Activated T-helper 2 cell treated with anti-CD3 and anti-CD28 coated beads, Interferon-gamma antibody, Interleukin-2, Interleukin-4, amounts not matched to agents 10 μg/mL and 5 μg/mL and 100 μg/mL, durations not matched to agents 14 hours and 24 hours and 36 hours (primary cell): Measurements from ENCODE around the gene CD151. TPM values are rescaled to one million over a fixed set of nuclear protein-coding genes. Genes with fewer than 3 reads are reported as not detected.

Experiments used
- DNase-seq: peaks from one replicate; pipeline ENCODE4 v3.0.0; 2021; ENCODE audit warnings: low spot score
- H3K27ac Mint-ChIP-seq: one replicate; pipeline ENCODE4 v1.8.0; 2021; ENCODE audit warnings: mixed read lengths
- H3K27me3 Mint-ChIP-seq: one replicate; pipeline ENCODE4 v1.8.0; 2021; ENCODE audit warnings: low read depth, mixed read lengths
- H3K36me3 Mint-ChIP-seq: one replicate; pipeline ENCODE4 v1.8.0; 2021; ENCODE audit warnings: low read depth, mixed read lengths
- H3K4me1 Mint-ChIP-seq: one replicate; pipeline ENCODE4 v1.8.0; 2021; ENCODE audit warnings: low read depth, mixed read lengths
- H3K4me3 Mint-ChIP-seq: one replicate; pipeline ENCODE4 v1.8.0; 2021; ENCODE audit warnings: low read depth, mild to moderate bottlenecking, moderate library complexity, mixed read lengths
- H3K9me3 Mint-ChIP-seq: one replicate; pipeline ENCODE4 v1.8.0; 2021; ENCODE audit warnings: mixed read lengths
- intact Hi-C: fragments of 100-400 bp; cut with micrococcal nuclease; formaldehyde crosslinking; loops from one replicate; pipeline ENCODE4 v1.15.1; 2023
- total RNA-seq: library from RNA; stranded (reverse); gene quantifications from 2 replicates; pipeline ENCODE4 v1.2.3, GENCODE V29; 2022

The CD151 gene
- total RNA-seq, 1 donor from 2014 or later: 95.7 TPM

DNA sequence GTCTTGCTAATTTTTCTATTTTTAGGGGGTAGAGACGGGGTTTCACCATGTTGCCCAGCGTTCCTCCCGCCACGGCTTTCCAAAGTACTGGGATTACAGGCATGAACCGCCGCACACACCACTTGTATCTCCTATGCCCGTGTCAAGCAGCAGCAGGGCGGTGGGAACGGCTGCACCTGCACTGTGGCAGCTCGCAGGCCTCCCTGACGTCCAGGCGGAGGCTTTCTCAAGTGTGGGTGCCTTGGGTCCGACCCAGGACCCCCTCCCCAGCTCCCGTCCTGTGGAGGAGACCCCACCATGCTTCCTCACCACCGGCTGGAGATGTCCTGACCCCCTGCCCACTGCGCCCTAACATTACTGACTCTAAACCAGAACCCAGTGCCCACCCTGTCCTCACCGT is 35.6 kb downstream of the CD151 start:
- no peaks in the 10 kb centered on the region for H3K4me1 Mint-ChIP-seq
- no peaks in the 10 kb centered on the region for H3K27me3 Mint-ChIP-seq
- no peaks in the 10 kb centered on the region for H3K9me3 Mint-ChIP-seq
- H3K4me3 Mint-ChIP-seq: no peak overlapping the region
- H3K36me3 Mint-ChIP-seq: no peaks in the 10 kb centered on the region
- intact Hi-C loops: no loop called here
- DNase-seq: no peak
- no peak overlapping the region for H3K27ac Mint-ChIP-seq

DNA sequence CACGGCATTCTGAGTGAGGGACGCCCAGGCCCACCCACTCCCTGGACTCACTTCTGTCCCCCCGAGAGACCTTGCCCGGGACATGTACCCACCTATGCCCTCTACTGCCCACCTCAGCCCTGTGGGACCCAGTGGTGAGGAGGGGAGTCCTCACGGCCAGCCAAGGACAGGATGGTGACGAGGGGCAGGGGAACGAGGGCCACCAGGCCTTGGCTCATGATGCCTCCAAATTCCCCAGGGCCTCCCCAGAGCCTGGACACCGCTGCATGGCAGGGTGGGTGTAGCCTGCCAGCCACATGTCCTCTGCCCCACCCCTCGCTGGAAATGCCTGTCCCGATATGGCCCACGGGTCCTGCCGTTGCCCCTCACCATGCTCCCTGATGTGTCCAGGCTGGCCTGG is 36.0 kb downstream of the CD151 start:
- H3K9me3 Mint-ChIP-seq: no peaks in the 10 kb centered on the region

DNA sequence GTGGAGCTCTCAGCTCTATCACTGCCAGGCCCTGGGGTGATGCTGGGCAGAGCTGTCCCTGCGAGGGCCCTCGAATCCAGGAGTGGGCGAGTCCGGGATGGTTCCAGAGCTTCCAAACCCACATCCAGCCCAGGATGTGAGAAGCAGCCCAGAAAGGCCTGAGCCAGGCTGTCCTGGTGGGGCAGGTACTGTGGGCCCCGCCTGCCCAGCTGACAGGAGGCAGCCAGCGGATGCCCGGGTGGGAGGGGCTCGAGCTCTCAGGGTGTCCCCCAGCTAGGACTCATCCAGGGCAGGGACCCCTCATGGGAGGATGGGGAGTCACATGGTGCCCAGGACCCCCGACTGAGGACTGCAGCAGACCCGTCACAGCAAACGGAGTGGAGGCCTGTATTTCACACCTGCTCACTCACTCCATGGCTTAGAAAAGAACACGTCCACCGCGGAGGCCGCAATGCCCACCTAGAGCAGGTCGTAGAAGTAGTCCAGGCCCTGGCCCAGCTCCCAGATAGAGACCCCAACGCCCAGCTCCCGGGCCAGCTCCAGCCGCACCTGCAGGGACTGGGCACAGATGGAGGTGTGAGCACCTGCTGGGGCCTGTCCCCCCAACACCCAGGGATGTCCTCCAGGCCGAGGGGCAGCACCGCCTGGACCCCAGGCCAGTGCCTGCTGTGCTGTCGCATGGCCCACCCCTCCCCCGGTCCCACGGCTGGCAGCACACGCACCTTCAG is 36.8 kb downstream of the CD151 start:
- intact Hi-C loops: no loop called here
- no peak for DNase-seq
- Mint-ChIP-seq H3K27me3 (no peaks in the 10 kb centered on the region), H3K27ac (no peak overlapping the region), H3K9me3 (no peaks in the 10 kb centered on the region), H3K4me1 (no peaks in the 10 kb centered on the region), H3K36me3 (peaks cover 3% of the 10 kb centered on the region), H3K4me3 (no peak overlapping the region)

More for the DNA sequence above, 36.0 kb downstream of the CD151 start:
- H3K4me3 Mint-ChIP-seq: no peak overlapping the region
- intact Hi-C loops: no loop called here
- peaks cover 2% of the 10 kb centered on the region for H3K36me3 Mint-ChIP-seq
- H3K4me1 Mint-ChIP-seq: no peaks in the 10 kb centered on the region
- H3K27me3 Mint-ChIP-seq: no peaks in the 10 kb centered on the region
- H3K27ac Mint-ChIP-seq: no peak overlapping the region
- DNase-seq: no peak

DNA sequence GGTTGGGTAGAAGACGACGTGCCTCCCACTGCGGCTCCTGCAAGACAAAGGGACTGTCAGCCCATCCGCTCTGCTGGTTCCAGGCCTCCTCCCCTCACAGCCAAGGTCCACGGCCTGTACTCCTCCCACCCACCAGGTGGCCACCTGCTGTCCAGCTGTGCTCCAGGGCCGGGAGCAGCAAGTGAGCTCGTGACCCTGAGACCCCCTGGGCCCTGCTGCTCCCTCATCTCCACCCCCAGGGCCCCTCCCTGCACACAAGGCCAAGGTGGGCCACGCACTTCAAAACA is 37.3 kb downstream of the CD151 start:
- Mint-ChIP-seq H3K9me3 (no peaks in the 10 kb centered on the region), H3K4me1 (no peaks in the 10 kb centered on the region), H3K27me3 (no peaks in the 10 kb centered on the region), H3K4me3 (no peak overlapping the region), H3K36me3 (peaks cover 3% of the 10 kb centered on the region), H3K27ac (no peak overlapping the region)
- DNase-seq: no peak
- intact Hi-C loops: no loop called here

DNA sequence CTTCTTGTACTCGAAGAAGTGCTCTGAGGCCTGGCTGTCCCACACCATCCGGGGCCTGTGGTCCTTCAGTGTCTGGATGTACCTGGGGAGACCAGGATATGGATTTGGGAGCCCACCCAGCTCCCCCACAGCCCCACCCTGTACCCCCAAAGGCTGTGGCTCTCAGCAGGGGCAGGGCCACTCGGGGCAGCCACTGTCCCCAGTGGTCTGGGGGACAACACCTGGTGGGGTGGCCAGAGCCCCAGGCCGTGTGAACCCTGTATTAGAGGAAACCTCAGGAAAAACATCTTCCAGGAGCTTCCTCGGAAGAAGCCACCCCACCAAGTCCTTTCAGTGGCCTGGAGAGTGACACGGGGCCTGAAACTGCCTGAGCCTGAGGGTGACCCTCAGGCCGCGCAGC is 37.7 kb downstream of the CD151 start:
- no peak overlapping the region for H3K4me3 Mint-ChIP-seq
- no peaks in the 10 kb centered on the region for H3K9me3 Mint-ChIP-seq
- H3K36me3 Mint-ChIP-seq: peaks cover 3% of the 10 kb centered on the region
- H3K27me3 Mint-ChIP-seq: no peaks in the 10 kb centered on the region
- intact Hi-C loops: no loop called here
- DNase-seq: no peak
- no peak overlapping the region for H3K27ac Mint-ChIP-seq
- no peaks in the 10 kb centered on the region for H3K4me1 Mint-ChIP-seq

DNA sequence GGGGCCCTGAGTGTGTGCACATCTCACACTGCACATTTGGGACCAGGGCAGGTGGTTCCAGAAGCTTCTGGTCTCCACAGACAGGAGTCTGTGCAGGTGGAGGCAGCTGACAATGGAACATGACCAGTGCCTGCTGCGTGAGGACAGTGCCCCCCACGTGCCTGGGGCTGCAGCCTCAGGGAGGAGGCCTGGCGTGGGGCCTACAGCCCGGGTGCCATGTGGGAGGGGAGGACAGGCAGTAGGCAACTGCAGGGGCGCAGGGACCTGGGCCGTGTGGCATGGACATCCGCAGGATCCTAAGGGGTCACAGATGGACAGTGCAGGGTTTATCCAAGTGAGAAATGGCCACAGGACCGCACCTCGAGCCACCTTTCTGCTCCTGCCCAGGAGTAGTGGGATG is 38.7 kb downstream of the CD151 start:
- no peak for DNase-seq
- Mint-ChIP-seq H3K27me3 (no peaks in the 10 kb centered on the region), H3K36me3 (peaks cover 3% of the 10 kb centered on the region), H3K9me3 (no peaks in the 10 kb centered on the region), H3K4me3 (no peak overlapping the region), H3K4me1 (no peaks in the 10 kb centered on the region), H3K27ac (no peak overlapping the region)
- intact Hi-C loops: no loop called here

DNA sequence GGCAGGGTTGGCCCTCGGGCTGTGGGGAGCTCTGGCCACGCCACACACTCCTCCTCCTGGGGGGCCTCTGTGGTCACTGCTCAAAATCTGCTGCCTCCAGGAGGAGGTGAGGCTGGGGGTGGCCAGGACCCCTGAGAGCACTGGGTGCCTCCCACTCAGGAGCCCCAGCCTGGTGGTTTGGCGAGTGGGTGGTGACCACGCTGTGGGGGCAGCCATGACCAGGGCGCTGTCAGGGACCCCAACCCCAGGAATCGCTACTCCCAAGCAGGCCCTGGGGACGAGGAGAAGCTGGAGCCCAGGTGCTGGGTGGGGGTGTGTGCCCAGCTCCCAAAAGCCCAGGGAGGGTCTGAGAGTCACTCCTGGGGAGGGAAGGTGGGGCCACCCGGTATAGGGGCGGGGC is 40.0 kb downstream of the CD151 start:
- Mint-ChIP-seq H3K36me3 (peaks cover 3% of the 10 kb centered on the region), H3K4me3 (no peak overlapping the region), H3K9me3 (no peaks in the 10 kb centered on the region), H3K4me1 (no peaks in the 10 kb centered on the region), H3K27me3 (no peaks in the 10 kb centered on the region), H3K27ac (no peak overlapping the region)
- intact Hi-C loops: no loop called here
- DNase-seq: no peak

DNA sequence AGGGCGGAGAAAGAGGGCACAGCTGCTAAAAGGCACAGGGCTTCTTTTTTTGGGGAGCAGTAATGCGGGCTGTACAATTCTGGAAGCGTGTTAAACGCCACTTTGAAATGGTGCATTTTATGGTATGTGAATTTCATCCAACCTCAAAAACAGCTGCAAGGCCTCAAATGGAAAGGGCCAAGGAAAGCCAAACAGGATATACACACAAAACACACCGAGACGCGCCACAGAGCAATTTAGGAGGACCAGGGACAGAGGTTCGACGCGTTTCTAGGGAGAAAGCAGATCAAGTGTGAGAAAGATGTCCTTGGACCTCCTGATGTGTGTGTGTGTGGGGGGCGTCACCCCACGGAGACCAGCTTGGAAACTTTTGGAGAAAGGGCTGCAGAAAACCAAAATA is 41.0 kb downstream of the CD151 start:
- Mint-ChIP-seq H3K4me1 (no peaks in the 10 kb centered on the region), H3K4me3 (no peak overlapping the region), H3K27ac (no peak overlapping the region), H3K36me3 (peaks cover 3% of the 10 kb centered on the region), H3K27me3 (no peaks in the 10 kb centered on the region), H3K9me3 (no peaks in the 10 kb centered on the region)
- DNase-seq: no peak
- intact Hi-C loops: no loop called here

DNA sequence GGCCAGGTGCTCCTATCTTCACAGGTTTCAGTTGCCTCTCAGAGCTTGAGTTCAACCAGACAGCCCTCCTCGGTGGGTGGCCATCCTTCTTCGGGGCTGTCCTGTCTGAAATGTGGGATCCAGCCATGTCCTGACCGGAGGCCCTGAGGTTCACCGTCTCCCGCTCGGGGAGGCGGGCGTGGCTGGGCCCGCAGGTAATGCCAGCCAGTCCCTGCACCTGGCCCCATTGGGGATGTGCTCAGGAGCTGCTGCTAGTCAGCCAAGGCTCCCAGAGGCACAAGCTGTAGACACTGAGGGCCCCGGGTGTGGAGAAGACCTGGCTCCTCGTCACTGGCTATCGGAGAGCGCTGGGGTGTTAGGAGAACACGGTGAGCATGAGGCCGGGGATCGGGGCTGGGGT is 42.5 kb downstream of the CD151 start:
- intact Hi-C loops: no loop called here
- no peaks in the 10 kb centered on the region for H3K4me1 Mint-ChIP-seq
- DNase-seq: no peak
- H3K27me3 Mint-ChIP-seq: no peaks in the 10 kb centered on the region
- H3K36me3 Mint-ChIP-seq: peaks cover 3% of the 10 kb centered on the region
- H3K27ac Mint-ChIP-seq: no peak overlapping the region
- H3K9me3 Mint-ChIP-seq: no peaks in the 10 kb centered on the region
- H3K4me3 Mint-ChIP-seq: no peak overlapping the region

DNA sequence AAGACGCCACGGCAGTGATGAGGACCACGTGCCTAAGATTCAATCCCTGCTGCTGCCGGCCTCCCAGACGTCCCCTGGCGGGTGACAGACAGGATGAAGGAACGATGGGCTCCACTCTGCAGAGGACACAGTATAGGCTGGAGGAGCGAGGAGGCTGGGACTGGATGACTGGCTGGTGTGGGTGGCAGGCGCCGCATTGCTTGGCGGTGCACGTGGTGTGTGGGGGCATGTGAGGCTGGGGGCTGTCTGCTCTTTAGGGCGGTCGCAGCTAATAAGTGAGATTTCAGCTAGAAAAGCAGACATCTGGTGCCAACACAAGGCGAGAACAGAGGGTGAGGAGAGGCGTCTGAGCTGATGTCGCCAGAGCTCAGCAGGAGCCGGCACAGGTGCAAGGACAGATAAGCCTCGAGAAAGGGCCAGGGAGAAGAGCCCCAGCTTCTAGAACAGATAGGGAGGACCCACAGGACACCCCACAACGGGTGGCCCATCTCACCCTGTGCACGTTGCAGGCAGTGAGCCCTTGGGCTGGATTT is 43.1 kb downstream of the CD151 start:
- no peaks in the 10 kb centered on the region for H3K4me1 Mint-ChIP-seq
- no peaks in the 10 kb centered on the region for H3K27me3 Mint-ChIP-seq
- no peak overlapping the region for H3K4me3 Mint-ChIP-seq
- DNase-seq: no peak
- intact Hi-C loops: no loop called here
- H3K27ac Mint-ChIP-seq: no peak overlapping the region
- H3K9me3 Mint-ChIP-seq: no peaks in the 10 kb centered on the region
- H3K36me3 Mint-ChIP-seq: peaks cover 6% of the 10 kb centered on the region

DNA sequence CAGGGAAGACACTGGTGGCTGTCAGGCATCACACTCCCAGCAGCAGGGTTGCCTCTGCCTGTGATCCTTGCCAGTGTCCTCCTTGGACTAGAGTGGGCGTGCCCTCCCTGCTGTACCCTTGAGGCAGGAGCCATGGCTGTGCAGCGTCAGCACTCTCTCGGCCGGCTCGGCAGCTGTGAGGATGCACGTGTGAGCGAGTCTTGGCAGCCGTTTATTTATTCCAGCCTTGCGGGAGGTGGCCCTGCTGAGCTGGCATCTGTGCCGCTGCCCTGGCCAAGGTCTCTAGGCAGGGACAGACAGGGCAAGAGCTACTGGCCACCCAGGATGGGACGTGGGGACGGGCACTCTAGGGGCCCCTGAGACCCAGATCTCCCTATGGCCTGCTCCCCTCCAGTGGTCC is 43.8 kb downstream of the CD151 start:
- intact Hi-C loops: no loop called here
- no peak overlapping the region for H3K27ac Mint-ChIP-seq
- no peak overlapping the region for H3K4me3 Mint-ChIP-seq

DNA sequence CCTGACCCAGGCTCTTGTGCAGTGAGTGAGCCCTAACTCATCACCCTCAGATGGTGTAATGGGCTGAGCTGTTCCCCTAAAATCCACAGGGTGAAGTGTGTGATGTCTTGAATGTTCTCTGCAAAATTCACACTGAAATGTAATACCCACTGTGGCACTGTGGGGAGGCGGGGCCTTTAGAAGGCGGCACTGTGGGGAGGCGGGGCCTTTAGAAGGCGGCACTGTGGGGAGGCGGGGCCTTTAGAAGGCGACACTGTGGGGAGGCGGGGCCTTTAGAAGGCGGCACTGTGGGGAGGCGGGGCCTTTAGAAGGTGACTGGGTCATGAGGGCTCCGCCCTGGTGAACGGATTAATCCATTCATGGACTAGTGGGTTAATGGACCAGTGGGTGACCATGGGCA is 44.8 kb downstream of the CD151 start:
- H3K4me3 Mint-ChIP-seq: no peak overlapping the region
- no peaks in the 10 kb centered on the region for H3K9me3 Mint-ChIP-seq
- no peaks in the 10 kb centered on the region for H3K4me1 Mint-ChIP-seq
- H3K36me3 Mint-ChIP-seq: peaks cover 15% of the 10 kb centered on the region
- no peaks in the 10 kb centered on the region for H3K27me3 Mint-ChIP-seq
- H3K27ac Mint-ChIP-seq: no peak overlapping the region
- intact Hi-C loops: no loop called here
- peak; percentile 21 for DNase-seq

More for the DNA sequence above, 43.8 kb downstream of the CD151 start:
- no peak for DNase-seq
- Mint-ChIP-seq H3K4me1 (no peaks in the 10 kb centered on the region), H3K27me3 (no peaks in the 10 kb centered on the region), H3K9me3 (no peaks in the 10 kb centered on the region), H3K36me3 (peaks cover 9% of the 10 kb centered on the region)

DNA sequence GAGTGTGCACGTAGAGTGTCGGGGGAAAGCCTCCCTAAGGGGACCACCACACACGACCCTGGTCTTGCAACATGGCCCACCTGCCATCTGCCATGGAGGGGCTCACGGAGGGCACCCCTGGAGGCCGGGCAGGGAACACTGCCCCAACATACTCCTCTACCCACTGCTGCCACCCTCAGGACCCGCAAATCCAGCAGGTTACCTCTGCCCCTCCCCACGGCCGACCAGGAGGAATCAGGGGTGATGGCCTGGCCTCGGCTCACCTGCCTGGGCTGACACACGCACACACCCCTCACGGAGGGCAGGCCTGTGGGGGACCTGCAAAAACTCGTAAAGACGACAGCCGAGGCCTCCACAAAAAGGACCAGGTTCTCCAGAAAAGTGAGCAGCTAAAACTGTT is 47.7 kb downstream of the CD151 start:
- H3K36me3 Mint-ChIP-seq: peaks cover 13% of the 10 kb centered on the region

DNA sequence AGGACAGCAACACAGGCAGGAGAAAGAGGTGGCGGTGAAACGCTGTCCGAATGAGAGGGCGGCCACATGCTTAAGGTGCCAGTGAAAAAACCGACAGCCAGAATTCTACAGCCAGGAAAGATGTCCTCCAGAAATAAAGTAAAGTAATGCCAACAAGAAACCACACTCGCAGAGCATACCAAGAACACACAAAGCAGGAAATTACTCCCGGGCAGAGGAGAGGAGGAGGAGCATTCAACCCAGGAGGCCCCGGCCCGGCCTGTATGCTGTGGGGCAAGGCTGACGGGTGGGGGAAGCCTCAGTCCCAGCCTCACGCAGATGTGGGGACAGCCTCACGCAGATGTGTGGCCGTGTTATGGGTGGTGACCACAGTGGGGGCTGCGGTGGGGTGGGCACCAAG is 49.8 kb downstream of the CD151 start:
- no peaks in the 10 kb centered on the region for H3K27me3 Mint-ChIP-seq
- no peak overlapping the region for H3K4me3 Mint-ChIP-seq
- no peak for DNase-seq
- no peaks in the 10 kb centered on the region for H3K9me3 Mint-ChIP-seq
- peaks cover 23% of the 10 kb centered on the region for H3K36me3 Mint-ChIP-seq
- intact Hi-C loops: no loop called here
- no peak overlapping the region for H3K27ac Mint-ChIP-seq
- H3K4me1 Mint-ChIP-seq: no peaks in the 10 kb centered on the region

More for the DNA sequence above, 47.7 kb downstream of the CD151 start:
- Mint-ChIP-seq H3K9me3 (no peaks in the 10 kb centered on the region), H3K27ac (no peak overlapping the region), H3K4me3 (no peak overlapping the region), H3K27me3 (no peaks in the 10 kb centered on the region), H3K4me1 (no peaks in the 10 kb centered on the region)
- intact Hi-C loops: no loop called here
- DNase-seq: no peak
